BJ (cell line): ENCODE results near the gene CFAP54. TPM values are rescaled to one million over a fixed set of nuclear protein-coding genes. Genes with fewer than 3 reads are reported as not detected.

ENCODE experiments used
- CTCF ChIA-PET: fragments of 350-600 bp; formaldehyde crosslinking; extraction: SDS; loops from one replicate; lab custom pipeline; 2021; ENCODE audit warnings: antibody characterized with exemption, inconsistent platforms; lab: Yijun Ruan, JAX
- POLR2A ChIA-PET: fragments of 300-600 bp; sonication (Branson Sonifier 250); formaldehyde crosslinking; extraction: SDS; loops from one replicate; lab custom pipeline; 2021; ENCODE audit warnings: antibody characterized with exemption; lab: Charles Lee
- DNase-seq: peaks from one replicate; pipeline ENCODE4 v3.0.0-alpha.2; 2011; ENCODE audit warnings: low read depth
- H3K27me3 ChIP-seq: 2 replicates; pipeline ENCODE4 v1.6.0; 2011; ENCODE audit warnings: low read length; ENCODE audit not compliant: control insufficient read depth, insufficient read depth
- H3K36me3 ChIP-seq: 2 replicates; pipeline ENCODE4 v1.5.1; 2011; ENCODE audit warnings: low read length; ENCODE audit not compliant: control insufficient read depth, insufficient read depth
- H3K4me3 ChIP-seq: 2 replicates; pipeline ENCODE4 v1.5.1; 2011; ENCODE audit warnings: low read depth, mild to moderate bottlenecking, control low read depth, low read length
- polyA plus RNA-seq: library from polyadenylated mRNA; depleted of rRNA; stranded (reverse); fragments of >200 nt; gene quantifications from 2 replicates; pipeline ENCODE4 v1.2.3, GENCODE V29; 2011
- TF ChIP-seq, protein P1 (sequence below): IDR thresholded peaks from 2 replicates; pipeline ENCODE4 v1.5.1; 2011; ENCODE audit warnings: low read depth, mild to moderate bottlenecking, control low read depth, inconsistent platforms, low read length, moderate library complexity; ENCODE audit not compliant: insufficient read depth

Gene CFAP54
- polyA plus RNA-seq, 1 experiment = 0.38 TPM

DNA sequence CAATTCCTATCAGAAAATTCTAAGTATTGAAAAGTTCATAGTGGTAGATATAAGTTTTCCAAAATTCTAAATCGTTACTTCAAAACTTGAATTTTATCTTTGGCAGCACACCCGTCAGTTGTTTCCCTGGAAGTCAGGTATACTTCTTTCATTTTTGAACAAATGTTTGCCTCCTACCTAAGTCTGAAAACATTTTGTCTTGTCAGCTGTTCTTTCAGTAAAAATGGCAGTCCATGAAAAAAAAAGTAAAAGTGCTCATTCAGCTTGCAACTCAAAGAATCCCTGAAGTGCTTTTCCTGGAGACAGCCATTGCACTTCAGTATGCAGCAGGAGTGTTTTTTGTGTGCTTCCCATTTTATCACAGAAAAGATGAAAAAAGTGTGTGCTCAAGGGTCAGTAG is 287.5 kb downstream of the CFAP54 start:
- no peak for DNase-seq
- TF ChIP-seq, protein P1, sequence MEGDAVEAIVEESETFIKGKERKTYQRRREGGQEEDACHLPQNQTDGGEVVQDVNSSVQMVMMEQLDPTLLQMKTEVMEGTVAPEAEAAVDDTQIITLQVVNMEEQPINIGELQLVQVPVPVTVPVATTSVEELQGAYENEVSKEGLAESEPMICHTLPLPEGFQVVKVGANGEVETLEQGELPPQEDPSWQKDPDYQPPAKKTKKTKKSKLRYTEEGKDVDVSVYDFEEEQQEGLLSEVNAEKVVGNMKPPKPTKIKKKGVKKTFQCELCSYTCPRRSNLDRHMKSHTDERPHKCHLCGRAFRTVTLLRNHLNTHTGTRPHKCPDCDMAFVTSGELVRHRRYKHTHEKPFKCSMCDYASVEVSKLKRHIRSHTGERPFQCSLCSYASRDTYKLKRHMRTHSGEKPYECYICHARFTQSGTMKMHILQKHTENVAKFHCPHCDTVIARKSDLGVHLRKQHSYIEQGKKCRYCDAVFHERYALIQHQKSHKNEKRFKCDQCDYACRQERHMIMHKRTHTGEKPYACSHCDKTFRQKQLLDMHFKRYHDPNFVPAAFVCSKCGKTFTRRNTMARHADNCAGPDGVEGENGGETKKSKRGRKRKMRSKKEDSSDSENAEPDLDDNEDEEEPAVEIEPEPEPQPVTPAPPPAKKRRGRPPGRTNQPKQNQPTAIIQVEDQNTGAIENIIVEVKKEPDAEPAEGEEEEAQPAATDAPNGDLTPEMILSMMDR = no peak
- ChIA-PET CTCF (interaction anchor here (0.6 kb wide), 1 partner anchor 119 kb away, joined by 3 read pairs; no protein-coding TSS in a partner anchor), POLR2A (no interaction called here)
- Histone ChIP-seq H3K36me3 (no peaks in the 10 kb centered on the region), H3K27me3 (no peaks in the 10 kb centered on the region), H3K4me3 (no peak overlapping the region)

DNA sequence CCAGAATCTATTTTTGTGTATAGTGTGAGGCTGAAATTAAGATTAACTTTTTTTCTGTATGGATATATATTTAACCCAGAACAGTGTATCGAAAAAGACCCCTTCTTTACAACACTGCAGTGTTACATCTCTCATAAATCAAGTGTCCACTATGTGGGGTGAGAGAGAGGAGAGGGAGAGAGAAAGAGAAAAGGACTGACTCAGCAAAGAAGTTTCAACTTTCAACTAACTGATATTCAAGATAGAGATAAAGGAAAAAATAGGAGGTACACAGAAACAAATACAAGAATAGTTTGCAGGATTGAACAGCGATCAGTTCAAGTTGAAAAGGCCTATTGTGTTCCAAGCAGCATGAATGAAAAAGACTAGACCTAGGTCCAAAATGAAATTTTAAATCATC is 291.0 kb downstream of the CFAP54 start:
- CTCF ChIA-PET = no interaction called here
- Histone ChIP-seq H3K4me3 (no peak overlapping the region), H3K36me3 (no peaks in the 10 kb centered on the region), H3K27me3 (no peaks in the 10 kb centered on the region)
- no peak for DNase-seq
- TF ChIP-seq, protein P1 = no peak
- POLR2A ChIA-PET = no interaction called here

GRCh38 chr12:96786791-96787190 is 297.4 kb downstream of the CFAP54 start:
- no peaks in the 10 kb centered on the region for H3K36me3 ChIP-seq
- no peak overlapping the region for H3K4me3 ChIP-seq
- POLR2A ChIA-PET = no interaction called here
- CTCF ChIA-PET = interaction anchor here (1.1 kb wide), 1 partner anchor 9 kb away, joined by 3 read pairs; no protein-coding TSS in a partner anchor
- TF ChIP-seq, protein P1 = no peak
- no peaks in the 10 kb centered on the region for H3K27me3 ChIP-seq
- no peak for DNase-seq

- TF ChIP-seq, protein P1 = no peak
- no peak for DNase-seq
- Histone ChIP-seq H3K4me3 (no peak overlapping the region), H3K27me3 (no peaks in the 10 kb centered on the region), H3K36me3 (no peaks in the 10 kb centered on the region)
- ChIA-PET POLR2A (no interaction called here), CTCF (no interaction called here)
These were observed 314.6 kb downstream of the CFAP54 start for GRCh38 chr12:96803969-96804368.

- TF ChIP-seq, protein P1 = no peak
- no peaks in the 10 kb centered on the region for H3K36me3 ChIP-seq
- CTCF ChIA-PET = no interaction called here
These were observed 316.9 kb downstream of the CFAP54 start for GRCh38 chr12:96806272-96806671.

More at GRCh38 chr12:96806272-96806671, 316.9 kb downstream of the CFAP54 start:
- DNase-seq = no peak
- POLR2A ChIA-PET = no interaction called here
- Histone ChIP-seq H3K27me3 (no peaks in the 10 kb centered on the region), H3K4me3 (no peak overlapping the region)
